HepG2 (cell line): ENCODE data around the gene INAFM1. TPM values are rescaled to one million over a fixed set of nuclear protein-coding genes. Genes with fewer than 3 reads are reported as not detected.

Source experiments
- ATRX ChIP-seq: sonication (generic); formaldehyde crosslinking; IDR thresholded peaks from 2 replicates; pipeline ENCODE4 v1.4.0; 2020; ENCODE audit warnings: missing genetic modification reagents, borderline replicate concordance
- ELF3 ChIP-seq: IDR thresholded peaks from 2 replicates; pipeline ENCODE4 v1.6.1; 2016; ENCODE audit warnings: missing genetic modification reagents, missing compliant biosample characterization
- FOXA1 ChIP-seq, 2 experiments: fragments of 450-650 bp in 1 of 2; sonication (generic) in 1 of 2; formaldehyde crosslinking in 1 of 2; IDR thresholded peaks; 2 replicates each; pipeline versions ENCODE4 v1.4.0 to v1.6.1; 2016 to 2020; ENCODE audit warnings: missing genetic modification reagents in 1 of 2
- GLI4 ChIP-seq: sonication (generic); formaldehyde crosslinking; IDR thresholded peaks from 2 replicates; pipeline ENCODE4 v1.5.1; 2020; ENCODE audit warnings: missing genetic modification reagents, mild to moderate bottlenecking, moderate library complexity, borderline replicate concordance
- JUN ChIP-seq: sonication (generic); formaldehyde crosslinking; IDR thresholded peaks from 2 replicates; pipeline ENCODE4 v1.4.0; 2020; ENCODE audit warnings: mild to moderate bottlenecking, missing genetic modification reagents
- KDM4B ChIP-seq: sonication (generic); formaldehyde crosslinking; IDR thresholded peaks from 2 replicates; pipeline ENCODE4 v1.4.0; 2020; ENCODE audit warnings: missing genetic modification reagents
- MTF2 ChIP-seq: sonication (generic); formaldehyde crosslinking; IDR thresholded peaks from 2 replicates; pipeline ENCODE4 v1.5.0; 2020; ENCODE audit warnings: missing genetic modification reagents, borderline replicate concordance
- NCOA2 ChIP-seq: sonication (generic); formaldehyde crosslinking; IDR thresholded peaks from 2 replicates; pipeline ENCODE4 v1.8.0; 2022; ENCODE audit warnings: inconsistent platforms
- PHF5A ChIP-seq: IDR thresholded peaks from one replicate; pipeline ENCODE4 v1.6.1; 2018; ENCODE audit warnings: low read depth, missing genetic modification reagents; ENCODE audit not compliant: unreplicated experiment
- STAG1 ChIP-seq: sonication (generic); formaldehyde crosslinking; IDR thresholded peaks from 2 replicates; pipeline ENCODE4 v1.4.0; 2020; ENCODE audit warnings: missing genetic modification reagents
- ZBTB21 ChIP-seq: sonication (generic); formaldehyde crosslinking; IDR thresholded peaks from 2 replicates; pipeline ENCODE4 v1.4.0; 2020; ENCODE audit warnings: missing genetic modification reagents
- ZNF136 ChIP-seq: sonication (generic); formaldehyde crosslinking; IDR thresholded peaks from 2 replicates; pipeline ENCODE4 v1.8.1; 2022; ENCODE audit warnings: low read depth, mild to moderate bottlenecking, moderate library complexity, missing genetic modification reagents
- ZNF138 ChIP-seq: sonication (generic); formaldehyde crosslinking; IDR thresholded peaks from 2 replicates; pipeline ENCODE4 v1.5.0; 2020; ENCODE audit warnings: mild to moderate bottlenecking, low read depth, missing genetic modification reagents
- ZSCAN21 ChIP-seq: sonication (generic); formaldehyde crosslinking; IDR thresholded peaks from 2 replicates; pipeline ENCODE4 v1.8.0; 2022; ENCODE audit warnings: mild to moderate bottlenecking, missing genetic modification reagents, moderate library complexity, borderline replicate concordance
- ZZZ3 ChIP-seq: sonication (generic); formaldehyde crosslinking; IDR thresholded peaks from 2 replicates; pipeline ENCODE4 v1.4.0; 2020; ENCODE audit warnings: missing genetic modification reagents, mild to moderate bottlenecking, borderline replicate concordance
- polyA plus RNA-seq, 8 experiments: library from polyadenylated mRNA; depleted of rRNA in 3 of 8; stranded (reverse) in 7 of 8; unstranded in 1 of 8; fragments of >200 nt; fragmentation: Illumina TruSeq in 4 of 8; extraction: Trizol in 4 of 8; gene quantifications; 2 replicates each; pipeline versions ENCODE4 v1.2.1 to v1.2.3, GENCODE V29; 2011 to 2016; ENCODE audit warnings: low read depth in 4 of 8, missing spikeins in 1 of 8, mixed read lengths in 1 of 8; ENCODE audit not compliant: insufficient read depth in 1 of 8
- total RNA-seq, 5 experiments: library from RNA; depleted of rRNA; stranded (reverse); fragments of >200 nt; fragmentation: Illumina TruSeq; extraction: Trizol; gene quantifications; 2 replicates each; pipeline ENCODE4 v1.2.3, GENCODE V29; 2016; ENCODE audit warnings: low read depth in 1 of 5
- TF ChIP-seq, protein P1 (sequence below): sonication (generic); formaldehyde crosslinking; IDR thresholded peaks from 2 replicates; pipeline ENCODE4 v1.5.1; 2020; ENCODE audit warnings: mild to moderate bottlenecking, missing genetic modification reagents, borderline replicate concordance
- TF ChIP-seq, protein P2 (sequence below): sonication (generic); IDR thresholded peaks from 2 replicates; pipeline ENCODE4 v1.6.1; 2016; ENCODE audit warnings: low read depth, borderline replicate concordance
- TF ChIP-seq, protein P3 (sequence below): sonication (generic); formaldehyde crosslinking; IDR thresholded peaks from 2 replicates; pipeline ENCODE4 v1.8.0; 2022; ENCODE audit warnings: missing genetic modification reagents, low read depth, mild to moderate bottlenecking, borderline replicate concordance
- TF ChIP-seq, protein P4 (sequence below): IDR thresholded peaks from 2 replicates; pipeline ENCODE4 v1.6.1; 2016
- TF ChIP-seq, protein P5 (sequence below): sonication (generic); formaldehyde crosslinking; IDR thresholded peaks from 2 replicates; pipeline ENCODE4 v1.5.0; 2020; ENCODE audit warnings: mild to moderate bottlenecking, missing genetic modification reagents

INAFM1 gene
- total and polyA plus RNA-seq, 2 of the 13 experiments (the other 11 are each of a cell fraction or from before 2014, with no cell fraction given): 0.88 to 1.9 TPM

DNA sequence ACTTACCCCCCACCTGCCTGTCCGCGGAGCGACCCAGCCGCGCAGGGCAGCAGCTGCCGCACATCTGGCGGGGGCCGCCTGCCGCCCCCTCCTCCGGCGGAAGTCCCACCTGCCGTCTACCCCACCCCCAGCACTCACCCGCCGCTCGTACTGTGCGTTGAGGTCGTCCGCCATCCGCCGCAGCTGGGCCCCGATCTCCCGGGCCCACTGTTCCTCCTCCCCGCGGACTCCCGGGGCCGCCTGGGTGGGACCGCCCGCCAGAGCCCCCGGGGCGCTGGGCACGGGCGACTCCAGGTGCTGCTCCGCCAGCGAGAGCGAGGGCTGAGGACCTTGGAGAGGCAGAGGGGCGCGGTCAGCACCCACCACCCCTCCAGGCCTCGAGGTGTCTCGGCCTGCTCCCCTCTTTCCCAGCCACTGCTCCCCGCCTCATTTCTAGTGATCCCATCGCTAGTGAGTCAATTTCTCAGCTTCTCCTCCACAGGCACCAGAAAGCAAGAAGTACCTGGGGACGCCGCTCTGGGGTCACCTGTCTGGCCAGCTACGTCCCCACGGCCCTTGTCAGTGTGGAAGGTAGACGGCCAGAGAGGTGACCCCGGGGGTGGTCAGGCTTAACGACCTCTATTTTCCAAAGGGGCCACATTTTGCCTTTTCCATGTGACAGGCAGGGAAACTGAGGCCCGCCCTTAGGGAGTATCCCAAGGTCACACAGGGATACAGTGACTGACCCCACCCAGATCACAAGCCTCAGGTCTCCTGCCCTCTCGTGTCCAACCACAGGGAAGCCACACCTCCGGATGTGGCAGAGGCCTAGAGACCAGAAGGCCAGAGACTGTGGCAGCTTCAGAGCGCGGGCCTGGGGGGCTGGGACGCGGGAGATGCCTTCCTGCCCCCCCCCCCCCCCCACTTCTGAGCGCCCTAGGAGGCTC, 48.0 kb upstream of the INAFM1 start (continued):
- TF ChIP-seq, protein P1, sequence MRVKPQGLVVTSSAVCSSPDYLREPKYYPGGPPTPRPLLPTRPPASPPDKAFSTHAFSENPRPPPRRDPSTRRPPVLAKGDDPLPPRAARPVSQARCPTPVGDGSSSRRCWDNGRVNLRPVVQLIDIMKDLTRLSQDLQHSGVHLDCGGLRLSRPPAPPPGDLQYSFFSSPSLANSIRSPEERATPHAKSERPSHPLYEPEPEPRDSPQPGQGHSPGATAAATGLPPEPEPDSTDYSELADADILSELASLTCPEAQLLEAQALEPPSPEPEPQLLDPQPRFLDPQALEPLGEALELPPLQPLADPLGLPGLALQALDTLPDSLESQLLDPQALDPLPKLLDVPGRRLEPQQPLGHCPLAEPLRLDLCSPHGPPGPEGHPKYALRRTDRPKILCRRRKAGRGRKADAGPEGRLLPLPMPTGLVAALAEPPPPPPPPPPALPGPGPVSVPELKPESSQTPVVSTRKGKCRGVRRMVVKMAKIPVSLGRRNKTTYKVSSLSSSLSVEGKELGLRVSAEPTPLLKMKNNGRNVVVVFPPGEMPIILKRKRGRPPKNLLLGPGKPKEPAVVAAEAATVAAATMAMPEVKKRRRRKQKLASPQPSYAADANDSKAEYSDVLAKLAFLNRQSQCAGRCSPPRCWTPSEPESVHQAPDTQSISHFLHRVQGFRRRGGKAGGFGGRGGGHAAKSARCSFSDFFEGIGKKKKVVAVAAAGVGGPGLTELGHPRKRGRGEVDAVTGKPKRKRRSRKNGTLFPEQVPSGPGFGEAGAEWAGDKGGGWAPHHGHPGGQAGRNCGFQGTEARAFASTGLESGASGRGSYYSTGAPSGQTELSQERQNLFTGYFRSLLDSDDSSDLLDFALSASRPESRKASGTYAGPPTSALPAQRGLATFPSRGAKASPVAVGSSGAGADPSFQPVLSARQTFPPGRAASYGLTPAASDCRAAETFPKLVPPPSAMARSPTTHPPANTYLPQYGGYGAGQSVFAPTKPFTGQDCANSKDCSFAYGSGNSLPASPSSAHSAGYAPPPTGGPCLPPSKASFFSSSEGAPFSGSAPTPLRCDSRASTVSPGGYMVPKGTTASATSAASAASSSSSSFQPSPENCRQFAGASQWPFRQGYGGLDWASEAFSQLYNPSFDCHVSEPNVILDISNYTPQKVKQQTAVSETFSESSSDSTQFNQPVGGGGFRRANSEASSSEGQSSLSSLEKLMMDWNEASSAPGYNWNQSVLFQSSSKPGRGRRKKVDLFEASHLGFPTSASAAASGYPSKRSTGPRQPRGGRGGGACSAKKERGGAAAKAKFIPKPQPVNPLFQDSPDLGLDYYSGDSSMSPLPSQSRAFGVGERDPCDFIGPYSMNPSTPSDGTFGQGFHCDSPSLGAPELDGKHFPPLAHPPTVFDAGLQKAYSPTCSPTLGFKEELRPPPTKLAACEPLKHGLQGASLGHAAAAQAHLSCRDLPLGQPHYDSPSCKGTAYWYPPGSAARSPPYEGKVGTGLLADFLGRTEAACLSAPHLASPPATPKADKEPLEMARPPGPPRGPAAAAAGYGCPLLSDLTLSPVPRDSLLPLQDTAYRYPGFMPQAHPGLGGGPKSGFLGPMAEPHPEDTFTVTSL (CRISPR knock-in tag): no peak
- TF ChIP-seq, protein P2, sequence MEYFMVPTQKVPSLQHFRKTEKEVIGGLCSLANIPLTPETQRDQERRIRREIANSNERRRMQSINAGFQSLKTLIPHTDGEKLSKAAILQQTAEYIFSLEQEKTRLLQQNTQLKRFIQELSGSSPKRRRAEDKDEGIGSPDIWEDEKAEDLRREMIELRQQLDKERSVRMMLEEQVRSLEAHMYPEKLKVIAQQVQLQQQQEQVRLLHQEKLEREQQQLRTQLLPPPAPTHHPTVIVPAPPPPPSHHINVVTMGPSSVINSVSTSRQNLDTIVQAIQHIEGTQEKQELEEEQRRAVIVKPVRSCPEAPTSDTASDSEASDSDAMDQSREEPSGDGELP: no peak
- peak; percentile 61; the same call in 1 of the 2 replicates for TF ChIP-seq MTF2 (CRISPR knock-in tag)
- TF ChIP-seq GLI4: no peak; the same call in 1 of the 2 replicates
- no peak for TF ChIP-seq ZNF138 (CRISPR knock-in tag)
- TF ChIP-seq JUN (CRISPR knock-in tag): no peak; the same call in 1 of the 2 replicates
- 0 out of 2 replicates have a peak, but pooled peaks have one; percentile 35 for TF ChIP-seq ELF3
- TF ChIP-seq ATRX (CRISPR knock-in tag): no peak
- 0 out of 2 replicates have a peak, but pooled peaks have one; percentile 13 for TF ChIP-seq KDM4B (CRISPR knock-in tag)
- TF ChIP-seq, protein P3, sequence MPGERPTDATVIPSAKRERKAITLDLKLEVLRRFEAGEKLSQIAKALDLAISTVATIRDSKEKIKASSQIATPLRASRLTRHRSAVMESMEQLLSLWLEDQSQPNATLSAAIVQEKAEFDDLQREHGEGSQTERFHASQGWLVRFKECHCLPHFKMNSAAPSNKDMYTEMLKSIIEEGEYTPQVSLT (CRISPR knock-in tag): no peak
- no peak for TF ChIP-seq PHF5A (CRISPR knock-in tag)
- TF ChIP-seq, protein P4, sequence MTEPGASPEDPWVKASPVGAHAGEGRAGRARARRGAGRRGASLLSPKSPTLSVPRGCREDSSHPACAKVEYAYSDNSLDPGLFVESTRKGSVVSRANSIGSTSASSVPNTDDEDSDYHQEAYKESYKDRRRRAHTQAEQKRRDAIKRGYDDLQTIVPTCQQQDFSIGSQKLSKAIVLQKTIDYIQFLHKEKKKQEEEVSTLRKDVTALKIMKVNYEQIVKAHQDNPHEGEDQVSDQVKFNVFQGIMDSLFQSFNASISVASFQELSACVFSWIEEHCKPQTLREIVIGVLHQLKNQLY (CRISPR knock-in tag): no peak
- no peak for TF ChIP-seq ZNF136 (CRISPR knock-in tag)
- 0 out of 2 replicates have a peak, but pooled peaks have one; percentile 26 for TF ChIP-seq ZSCAN21 (CRISPR knock-in tag)
- TF ChIP-seq STAG1 (CRISPR knock-in tag): no peak
- TF ChIP-seq ZBTB21 (CRISPR knock-in tag): no peak
- TF ChIP-seq, protein P5, sequence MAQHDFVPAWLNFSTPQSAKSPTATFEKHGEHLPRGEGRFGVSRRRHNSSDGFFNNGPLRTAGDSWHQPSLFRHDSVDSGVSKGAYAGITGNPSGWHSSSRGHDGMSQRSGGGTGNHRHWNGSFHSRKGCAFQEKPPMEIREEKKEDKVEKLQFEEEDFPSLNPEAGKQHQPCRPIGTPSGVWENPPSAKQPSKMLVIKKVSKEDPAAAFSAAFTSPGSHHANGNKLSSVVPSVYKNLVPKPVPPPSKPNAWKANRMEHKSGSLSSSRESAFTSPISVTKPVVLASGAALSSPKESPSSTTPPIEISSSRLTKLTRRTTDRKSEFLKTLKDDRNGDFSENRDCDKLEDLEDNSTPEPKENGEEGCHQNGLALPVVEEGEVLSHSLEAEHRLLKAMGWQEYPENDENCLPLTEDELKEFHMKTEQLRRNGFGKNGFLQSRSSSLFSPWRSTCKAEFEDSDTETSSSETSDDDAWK (CRISPR knock-in tag): no peak
- no peak for TF ChIP-seq ZZZ3
- TF ChIP-seq FOXA1 (IDR thresholded peaks at IDR 0.05): no peak
- TF ChIP-seq FOXA1 (CRISPR knock-in tag; IDR thresholded peaks at IDR 0.05): no peak
- peak; percentile 54; the same call in 1 of the 2 replicates for TF ChIP-seq NCOA2 (CRISPR knock-in tag)
